ENCODE results near the gene CASP2. TPM values are rescaled to one million over a fixed set of nuclear protein-coding genes. Genes with fewer than 3 reads are reported as not detected.

CASP2 gene
- total and polyA plus RNA-seq, 10 of the 15 experiments (the other 5 are each of a cell fraction or from before 2014, with no cell fraction given): 12.1 to 60.4 (median 26.2) TPM

DNA sequence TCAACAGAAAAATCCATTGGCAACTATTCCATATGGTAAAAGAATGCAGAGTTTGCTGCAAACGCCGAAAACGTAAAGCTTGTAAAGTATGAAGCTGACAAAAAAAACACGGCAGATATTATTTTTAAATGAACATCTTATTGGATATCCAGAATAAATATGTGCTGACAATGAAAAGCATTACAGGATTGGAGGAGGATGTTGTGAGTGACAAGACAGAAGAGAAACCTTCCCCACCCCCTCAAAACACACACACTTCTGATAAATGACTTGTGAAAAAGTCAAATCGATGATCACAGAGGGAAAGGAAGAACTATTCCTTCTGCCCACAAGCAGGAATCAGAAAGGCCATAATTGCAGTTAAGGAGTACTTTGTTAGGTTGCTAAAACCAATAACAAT lies 59.8 kb downstream of the CASP2 start:
- no peaks in the 10 kb centered on the region for H3K79me2 ChIP-seq (ENCODE audit: control insufficient read depth, insufficient read depth, low read length)
- H3K27me3 ChIP-seq (replicated peaks in 1 of 2; ENCODE audit: control insufficient read depth in 2 of 2, insufficient read depth in 2 of 2, low read length in 1 of 2): peaks cover 2 to 10% of the 10 kb centered on the region in 2 experiments; a peak in 3 of 4 replicates
- no peak overlapping the region for H3K9ac ChIP-seq (ENCODE audit: control insufficient read depth, insufficient read depth, low read length)
- TF ChIP-seq NR2F1 (conservative IDR thresholded peaks at IDR 0.05) (no peak), ZZZ3 (IDR thresholded peaks at IDR 0.05; ENCODE audit: control insufficient read depth, insufficient read length, low read depth) (no peak), EED (IDR thresholded peaks at IDR 0.05; ENCODE audit: low read depth) (no peak), BACH1 (IDR thresholded peaks at IDR 0.05; ENCODE audit: borderline replicate concordance) (no peak), IKZF1 (conservative IDR thresholded peaks at IDR 0.05) (no peak)
- TF ChIP-seq, protein P1, sequence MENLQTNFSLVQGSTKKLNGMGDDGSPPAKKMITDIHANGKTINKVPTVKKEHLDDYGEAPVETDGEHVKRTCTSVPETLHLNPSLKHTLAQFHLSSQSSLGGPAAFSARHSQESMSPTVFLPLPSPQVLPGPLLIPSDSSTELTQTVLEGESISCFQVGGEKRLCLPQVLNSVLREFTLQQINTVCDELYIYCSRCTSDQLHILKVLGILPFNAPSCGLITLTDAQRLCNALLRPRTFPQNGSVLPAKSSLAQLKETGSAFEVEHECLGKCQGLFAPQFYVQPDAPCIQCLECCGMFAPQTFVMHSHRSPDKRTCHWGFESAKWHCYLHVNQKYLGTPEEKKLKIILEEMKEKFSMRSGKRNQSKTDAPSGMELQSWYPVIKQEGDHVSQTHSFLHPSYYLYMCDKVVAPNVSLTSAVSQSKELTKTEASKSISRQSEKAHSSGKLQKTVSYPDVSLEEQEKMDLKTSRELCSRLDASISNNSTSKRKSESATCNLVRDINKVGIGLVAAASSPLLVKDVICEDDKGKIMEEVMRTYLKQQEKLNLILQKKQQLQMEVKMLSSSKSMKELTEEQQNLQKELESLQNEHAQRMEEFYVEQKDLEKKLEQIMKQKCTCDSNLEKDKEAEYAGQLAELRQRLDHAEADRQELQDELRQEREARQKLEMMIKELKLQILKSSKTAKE (IDR thresholded peaks at IDR 0.05; ENCODE audit: low read depth, poor library complexity, severe bottlenecking): no peak
- TF ChIP-seq, protein P2, sequence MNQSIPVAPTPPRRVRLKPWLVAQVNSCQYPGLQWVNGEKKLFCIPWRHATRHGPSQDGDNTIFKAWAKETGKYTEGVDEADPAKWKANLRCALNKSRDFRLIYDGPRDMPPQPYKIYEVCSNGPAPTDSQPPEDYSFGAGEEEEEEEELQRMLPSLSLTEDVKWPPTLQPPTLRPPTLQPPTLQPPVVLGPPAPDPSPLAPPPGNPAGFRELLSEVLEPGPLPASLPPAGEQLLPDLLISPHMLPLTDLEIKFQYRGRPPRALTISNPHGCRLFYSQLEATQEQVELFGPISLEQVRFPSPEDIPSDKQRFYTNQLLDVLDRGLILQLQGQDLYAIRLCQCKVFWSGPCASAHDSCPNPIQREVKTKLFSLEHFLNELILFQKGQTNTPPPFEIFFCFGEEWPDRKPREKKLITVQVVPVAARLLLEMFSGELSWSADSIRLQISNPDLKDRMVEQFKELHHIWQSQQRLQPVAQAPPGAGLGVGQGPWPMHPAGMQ (IDR thresholded peaks at IDR 0.05; ENCODE audit: borderline replicate concordance): no peak
- TF ChIP-seq, protein P3, sequence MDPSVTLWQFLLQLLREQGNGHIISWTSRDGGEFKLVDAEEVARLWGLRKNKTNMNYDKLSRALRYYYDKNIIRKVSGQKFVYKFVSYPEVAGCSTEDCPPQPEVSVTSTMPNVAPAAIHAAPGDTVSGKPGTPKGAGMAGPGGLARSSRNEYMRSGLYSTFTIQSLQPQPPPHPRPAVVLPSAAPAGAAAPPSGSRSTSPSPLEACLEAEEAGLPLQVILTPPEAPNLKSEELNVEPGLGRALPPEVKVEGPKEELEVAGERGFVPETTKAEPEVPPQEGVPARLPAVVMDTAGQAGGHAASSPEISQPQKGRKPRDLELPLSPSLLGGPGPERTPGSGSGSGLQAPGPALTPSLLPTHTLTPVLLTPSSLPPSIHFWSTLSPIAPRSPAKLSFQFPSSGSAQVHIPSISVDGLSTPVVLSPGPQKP (IDR thresholded peaks at IDR 0.05; ENCODE audit: low read depth, low read length): no peak
- CTCF ChIA-PET: interaction anchor here (0.9 kb wide), 1 partner anchor 68 kb away, joined by 3 read pairs; no protein-coding TSS in a partner anchor
- in situ Hi-C loops (cut with MboI): no loop called here
- 60% methylated on average over 5 of the region's 5 CpGs for WGBS (ENCODE audit: insufficient coverage, insufficient replicate concordance, low lambda C conversion rate, missing lambda C conversion rate)
- no TSS peak for BruUV-seq (replicated peaks)
- ATAC-seq (no peak), FAIRE-seq (no peak), DNase-seq (ENCODE audit: low read depth, low spot score) (no peak)
- no peak overlapping the region for H3K4me3 ChIP-seq
- no peaks in the 10 kb centered on the region for H3K4me1 ChIP-seq (ENCODE audit: control insufficient read depth, insufficient read depth, low read length)
- intact Hi-C loops (cut with micrococcal nuclease; ENCODE audit: unreplicated experiment): no loop called here
- H2AFZ ChIP-seq (ENCODE audit: control insufficient read depth, low read depth, low read length): no peak overlapping the region
- SMC1A ChIA-PET (ENCODE audit: uncharacterized antibody, unreplicated experiment): no interaction called here
- no peaks in the 10 kb centered on the region for H3K9me3 ChIP-seq (replicated peaks; ENCODE audit: control insufficient read depth, insufficient read depth, low read length)
- POLR2A ChIA-PET: no interaction called here
- H3K4me2 ChIP-seq (ENCODE audit: control insufficient read depth, insufficient read depth): no peak overlapping the region
- H3K27ac ChIP-seq (ENCODE audit: control insufficient read depth, insufficient read depth): no peak overlapping the region
- RAD21 ChIA-PET (ENCODE audit: unreplicated experiment): no interaction called here
- no peaks in the 10 kb centered on the region for H4K20me1 ChIP-seq (ENCODE audit: control insufficient read depth, insufficient read depth)
- no peaks in the 10 kb centered on the region for H3K36me3 ChIP-seq (ENCODE audit: control insufficient read depth in 2 of 2, insufficient read depth in 2 of 2, low read length in 1 of 2)
